HepG2 (cell line): ENCODE results near the gene C3orf70. TPM values are rescaled to one million over a fixed set of nuclear protein-coding genes. Genes with fewer than 3 reads are reported as not detected.

Experiments used
- ATAC-seq: fragments of 200-7000 bp; cut with Tn5 transposase; 3 replicates; pipeline ENCODE4 v1.9.1; 2020; ENCODE audit warnings: mild to moderate bottlenecking, moderate library complexity
- BruUV-seq: library from RNA; stranded (reverse); fragments of 400-500 nt; replicated peaks from 2 replicates; lab custom pipeline; 2021; lab: Mats Ljungman, UMichigan
- CTCF ChIA-PET: fragments of 300-600 bp; formaldehyde crosslinking; extraction: SDS; loops from one replicate; lab custom pipeline; 2021; ENCODE audit warnings: low total read pairs, inconsistent platforms, low intra/inter-chr PET ratio; lab: Yijun Ruan, JAX
- POLR2A ChIA-PET: fragments of 350-600 bp; sonication (Branson Sonifier 250); formaldehyde crosslinking; loops from one replicate; lab custom pipeline; 2020; ENCODE audit warnings: antibody characterized with exemption, inconsistent platforms; lab: Yijun Ruan, JAX
- DNase-seq: peaks from one replicate; pipeline ENCODE4 v3.0.0-alpha.2; 2015; ENCODE audit warnings: low spot score
- FAIRE-seq: peaks from 3 replicates; lab custom pipeline; 2011; peaks lifted over from hg19 to GRCh38; lab: Jason Lieb, UNC
- H2AFZ ChIP-seq: one replicate; pipeline ENCODE4 v1.6.1; 2011; ENCODE audit warnings: low read length, inconsistent platforms
- H3K27ac ChIP-seq: fragments of 300-600 bp; 3 replicates; pipeline ENCODE4 v1.8.0; 2011; ENCODE audit warnings: mixed run types, mild to moderate bottlenecking, mixed read lengths, low read length, inconsistent platforms; ENCODE audit not compliant: insufficient read depth; ENCODE audit errors: extremely low read length
- H3K27me3 ChIP-seq, 2 experiments: fragments of 200-600 bp in 1 of 2; 2 replicates in 1 of 2; 3 replicates in 1 of 2; pipeline versions ENCODE4 v1.6.0 to v1.8.0; 2011; ENCODE audit warnings: low read length in 2 of 2, mild to moderate bottlenecking in 2 of 2, moderate library complexity in 2 of 2, inconsistent platforms in 1 of 2; ENCODE audit not compliant: insufficient read depth in 2 of 2, control insufficient read depth in 1 of 2
- H3K36me3 ChIP-seq, 2 experiments: fragments of 200-600 bp in 1 of 2; replicated peaks in 1 of 2; 2 replicates in 1 of 2; 3 replicates in 1 of 2; pipeline versions ENCODE4 v1.5.1 to v1.8.0; 2011; ENCODE audit warnings: low read length in 2 of 2, inconsistent platforms in 1 of 2; ENCODE audit not compliant: insufficient read depth in 2 of 2, control insufficient read depth in 1 of 2
- H3K4me1 ChIP-seq: 2 replicates; pipeline ENCODE4 v1.5.1; 2012; ENCODE audit warnings: low read length, inconsistent platforms; ENCODE audit not compliant: insufficient read depth
- H3K4me2 ChIP-seq: 2 replicates; pipeline ENCODE4 v1.6.0; 2011; ENCODE audit warnings: low read depth, low read length, inconsistent platforms
- H3K4me3 ChIP-seq, 3 experiments: fragments of 200-600 bp in 1 of 3; sonication (generic), shearing (Covaris generic) in 1 of 3; replicated peaks in 1 of 3; 2 replicates each; pipeline ENCODE4 v1.5.1; 2011 to 2016; ENCODE audit warnings: low read length in 3 of 3, inconsistent platforms in 2 of 3, low read depth in 2 of 3, mild to moderate bottlenecking in 2 of 3, control low read depth in 1 of 3, mixed read lengths in 1 of 3; ENCODE audit not compliant: insufficient read depth in 1 of 3
- H3K79me2 ChIP-seq: one replicate; pipeline ENCODE4 v1.6.1; 2011; ENCODE audit warnings: low read length, inconsistent platforms; ENCODE audit not compliant: insufficient read depth
- H3K9ac ChIP-seq: 2 replicates; pipeline ENCODE4 v1.6.0; 2011; ENCODE audit warnings: mild to moderate bottlenecking, low read depth, low read length, inconsistent platforms; ENCODE audit not compliant: insufficient read depth
- H3K9me3 ChIP-seq: 2 replicates; pipeline ENCODE4 v1.5.1; 2012; ENCODE audit warnings: mild to moderate bottlenecking, low read length
- H4K20me1 ChIP-seq: 2 replicates; pipeline ENCODE4 v1.6.0; 2011; ENCODE audit warnings: inconsistent platforms, mild to moderate bottlenecking, low read length, moderate library complexity; ENCODE audit not compliant: insufficient read depth
- CENPX ChIP-seq: sonication (generic); formaldehyde crosslinking; IDR thresholded peaks from 2 replicates; pipeline ENCODE4 v1.9.0; 2021; ENCODE audit warnings: mild to moderate bottlenecking, missing genetic modification reagents, moderate library complexity
- FOXO1 ChIP-seq: sonication (generic); formaldehyde crosslinking; IDR thresholded peaks from 2 replicates; pipeline ENCODE4 v1.4.0; 2020; ENCODE audit warnings: missing genetic modification reagents
- GZF1 ChIP-seq: sonication (generic); formaldehyde crosslinking; IDR thresholded peaks from 2 replicates; pipeline ENCODE4 v1.5.1; 2020; ENCODE audit warnings: mild to moderate bottlenecking, missing genetic modification reagents
- TRIM22 ChIP-seq: fragments of 450-650 bp; IDR thresholded peaks from 2 replicates; pipeline ENCODE4 v1.6.1; 2017
- ZBTB1 ChIP-seq: sonication (generic); formaldehyde crosslinking; IDR thresholded peaks from 2 replicates; pipeline ENCODE4 v1.4.0; 2020; ENCODE audit warnings: missing genetic modification reagents, borderline replicate concordance
- ZNF496 ChIP-seq: sonication (generic); formaldehyde crosslinking; IDR thresholded peaks from 2 replicates; pipeline ENCODE4 v1.8.1; 2023; ENCODE audit warnings: mild to moderate bottlenecking, moderate library complexity, missing genetic modification reagents; ENCODE audit not compliant: insufficient replicate concordance
- WGBS: methylation state at CpG from one replicate; pipeline ENCODE4 v1.1.6; 2017; ENCODE audit warnings: low lambda C conversion rate; 5-methylcytosine and 5-hydroxymethylcytosine counted together
- in situ Hi-C: cut with HindIII; loops from 2 replicates; pipeline ENCODE4 v1.10.0; 2017; ENCODE audit warnings: low pct_unique_long_range_greater_than_20kb; ENCODE audit not compliant: extremely low pct_ligation_motif_present
- intact Hi-C: fragments of 100-400 bp; cut with micrococcal nuclease; formaldehyde crosslinking; loops from one replicate; pipeline ENCODE4 v1.10.0; 2022; ENCODE audit not compliant: unreplicated experiment
- polyA plus RNA-seq, 8 experiments: library from polyadenylated mRNA; depleted of rRNA in 3 of 8; stranded (reverse) in 7 of 8; unstranded in 1 of 8; fragments of >200 nt; fragmentation: Illumina TruSeq in 4 of 8; extraction: Trizol in 4 of 8; gene quantifications; 2 replicates each; pipeline versions ENCODE4 v1.2.1 to v1.2.3, GENCODE V29; 2011 to 2016; ENCODE audit warnings: low read depth in 4 of 8, missing spikeins in 1 of 8, mixed read lengths in 1 of 8; ENCODE audit not compliant: insufficient read depth in 1 of 8
- total RNA-seq, 5 experiments: library from RNA; depleted of rRNA; stranded (reverse); fragments of >200 nt; fragmentation: Illumina TruSeq; extraction: Trizol; gene quantifications; 2 replicates each; pipeline ENCODE4 v1.2.3, GENCODE V29; 2016; ENCODE audit warnings: low read depth in 1 of 5
- TF ChIP-seq, protein P1 (sequence below): sonication (generic); formaldehyde crosslinking; IDR thresholded peaks from 2 replicates; pipeline ENCODE4 v1.4.0; 2020; ENCODE audit warnings: missing genetic modification reagents

C3orf70 gene
- total and polyA plus RNA-seq, 2 of the 13 experiments (the other 11 are each of a cell fraction or from before 2014, with no cell fraction given), result 0.79 to 2.4 TPM

DNA sequence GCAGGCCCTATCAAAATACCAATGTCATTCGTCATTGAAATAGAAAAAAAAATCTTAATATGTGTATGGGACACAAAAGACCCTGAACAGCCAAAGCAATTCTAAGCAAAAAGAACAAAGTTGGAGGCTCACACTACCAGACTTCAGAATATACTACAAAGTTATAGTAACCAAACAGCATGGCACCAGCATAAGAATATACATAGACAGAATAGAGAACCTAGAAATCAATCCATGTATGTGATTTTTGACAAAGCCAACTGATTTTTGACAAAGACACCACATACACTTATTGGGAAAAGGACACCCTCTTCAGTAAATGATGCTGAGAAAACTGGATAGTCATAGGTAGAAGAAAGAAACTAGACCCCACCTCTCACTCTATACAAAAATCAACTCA is 95.0 kb downstream of the C3orf70 start:
- Histone ChIP-seq H3K4me2 (no peak overlapping the region), H3K9ac (no peak overlapping the region), H3K79me2 (no peaks in the 10 kb centered on the region), H3K36me3 (no peaks in the 10 kb centered on the region), H3K4me1 (no peaks in the 10 kb centered on the region)
- ATAC-seq, result no peak
- BruUV-seq, result no TSS peak
- in situ Hi-C loops, result no loop called here
- WGBS, result 67% methylated on average over 1 of the region's 1 CpG
- CTCF ChIA-PET, result no interaction called here
- POLR2A ChIA-PET, result no interaction called here
- TF ChIP-seq GZF1 (CRISPR knock-in tag), result no peak
- TF ChIP-seq ZNF496 (CRISPR knock-in tag), result no peak
- TF ChIP-seq TRIM22, result no peak
- no peak for TF ChIP-seq CENPX (CRISPR knock-in tag)
- TF ChIP-seq ZBTB1 (CRISPR knock-in tag), result no peak
- TF ChIP-seq, protein P1, sequence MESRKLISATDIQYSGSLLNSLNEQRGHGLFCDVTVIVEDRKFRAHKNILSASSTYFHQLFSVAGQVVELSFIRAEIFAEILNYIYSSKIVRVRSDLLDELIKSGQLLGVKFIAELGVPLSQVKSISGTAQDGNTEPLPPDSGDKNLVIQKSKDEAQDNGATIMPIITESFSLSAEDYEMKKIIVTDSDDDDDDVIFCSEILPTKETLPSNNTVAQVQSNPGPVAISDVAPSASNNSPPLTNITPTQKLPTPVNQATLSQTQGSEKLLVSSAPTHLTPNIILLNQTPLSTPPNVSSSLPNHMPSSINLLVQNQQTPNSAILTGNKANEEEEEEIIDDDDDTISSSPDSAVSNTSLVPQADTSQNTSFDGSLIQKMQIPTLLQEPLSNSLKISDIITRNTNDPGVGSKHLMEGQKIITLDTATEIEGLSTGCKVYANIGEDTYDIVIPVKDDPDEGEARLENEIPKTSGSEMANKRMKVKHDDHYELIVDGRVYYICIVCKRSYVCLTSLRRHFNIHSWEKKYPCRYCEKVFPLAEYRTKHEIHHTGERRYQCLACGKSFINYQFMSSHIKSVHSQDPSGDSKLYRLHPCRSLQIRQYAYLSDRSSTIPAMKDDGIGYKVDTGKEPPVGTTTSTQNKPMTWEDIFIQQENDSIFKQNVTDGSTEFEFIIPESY, result no peak
- no peak for TF ChIP-seq FOXO1 (CRISPR knock-in tag)
- TF ChIP-seq, all 625 proteins: peak for 0
- Histone ChIP-seq H3K9me3 (peaks cover 16% of the 10 kb centered on the region), H3K27ac (no peak overlapping the region), H2AFZ (no peak overlapping the region), H3K27me3 (no peaks in the 10 kb centered on the region), H4K20me1 (no peaks in the 10 kb centered on the region), H3K4me3 (no peak overlapping the region)
- FAIRE-seq (no peak), DNase-seq (no peak)
- intact Hi-C loops, result no loop called here
